NCI-H345 treated with DMSO at 0.1 percent for 48 hours (cell line): Measurements from ENCODE around the gene RPS6KA2.

Experiments used
- DNase-seq: peaks from one replicate; lab custom pipeline; 2025; ENCODE audit not compliant: unreplicated experiment; lab: John Stamatoyannopoulos, UW

RPS6KA2 gene

DNA sequence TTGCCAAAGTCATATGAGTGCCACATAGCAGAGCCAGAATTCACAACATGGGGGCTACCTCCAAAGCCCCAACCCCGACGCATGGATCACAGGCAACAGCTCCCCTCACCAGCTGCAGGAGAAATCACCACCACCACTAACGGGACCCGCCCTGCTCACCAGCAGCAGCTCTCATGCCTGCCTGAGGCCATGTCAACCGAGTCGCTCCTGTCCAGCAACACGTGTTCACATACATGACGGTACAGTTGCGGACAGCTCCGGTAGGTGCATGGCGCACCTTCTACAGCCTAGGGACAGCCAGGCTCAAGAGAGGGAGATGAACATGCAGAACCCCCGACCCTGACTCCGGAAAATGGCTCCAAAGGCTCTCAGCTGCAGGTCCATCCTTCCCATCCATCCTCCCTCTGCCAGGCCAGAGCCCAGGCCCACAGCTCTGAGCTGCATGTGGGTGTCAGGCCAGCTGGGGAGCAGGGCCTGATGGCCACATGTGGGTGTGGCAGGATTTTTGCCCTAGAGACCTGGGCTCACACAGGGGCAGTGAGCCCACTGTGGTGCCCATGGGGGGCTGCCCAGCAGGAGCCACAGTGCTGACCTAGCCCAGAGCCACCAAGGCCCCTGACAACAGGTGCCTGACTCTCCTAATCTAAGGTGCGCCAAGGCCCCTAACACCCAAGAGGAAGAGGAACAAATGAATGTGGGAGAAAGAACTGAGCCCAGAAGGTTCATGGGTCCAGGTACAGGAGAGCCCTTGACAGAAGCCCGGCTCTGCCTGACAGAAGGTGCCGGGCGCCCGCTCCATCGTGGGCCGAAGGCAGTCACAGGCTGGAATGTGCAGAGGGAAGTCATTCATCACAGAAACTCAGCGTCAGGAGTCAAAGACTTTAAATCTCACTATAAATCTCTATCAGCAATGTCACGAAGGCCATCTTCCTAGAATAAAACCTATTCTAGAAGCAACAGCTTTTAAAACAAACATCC lies 10.5 kb downstream of the RPS6KA2 start:
- no peak for DNase-seq

DNA sequence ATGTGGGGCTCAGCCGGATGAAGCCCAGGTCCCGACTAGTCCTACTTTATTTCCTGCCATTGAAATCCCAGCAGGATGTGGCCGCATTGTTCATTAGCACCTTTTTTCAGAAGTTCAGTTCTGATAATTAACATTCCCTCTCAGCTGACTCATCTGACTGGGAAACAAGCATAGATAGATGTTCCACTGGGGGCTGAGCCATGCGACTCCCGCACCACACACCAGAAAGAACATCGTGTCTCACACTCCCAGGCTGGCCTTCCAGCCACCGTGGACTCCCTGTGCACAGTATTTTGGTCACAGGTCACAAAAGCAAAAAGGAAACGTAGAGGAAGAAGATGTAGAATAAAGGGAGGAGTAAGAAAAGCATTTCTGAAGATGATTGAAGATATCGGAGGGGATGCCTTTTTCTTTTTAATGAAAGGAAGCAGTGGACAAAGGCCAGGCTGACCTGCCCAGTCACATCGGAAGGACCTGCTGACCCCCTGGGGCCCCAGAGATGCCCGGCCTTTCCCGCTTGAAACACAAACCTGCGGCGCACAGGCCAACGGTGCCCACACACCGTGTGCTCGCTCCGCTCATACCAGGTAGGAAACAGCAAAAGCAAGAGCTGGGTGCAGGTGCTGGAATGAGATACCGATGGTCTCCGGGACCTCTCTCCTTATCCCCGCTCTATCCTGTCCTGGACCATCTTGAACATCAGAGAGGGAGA lies 11.8 kb downstream of the RPS6KA2 start:
- DNase-seq = no peak

DNA sequence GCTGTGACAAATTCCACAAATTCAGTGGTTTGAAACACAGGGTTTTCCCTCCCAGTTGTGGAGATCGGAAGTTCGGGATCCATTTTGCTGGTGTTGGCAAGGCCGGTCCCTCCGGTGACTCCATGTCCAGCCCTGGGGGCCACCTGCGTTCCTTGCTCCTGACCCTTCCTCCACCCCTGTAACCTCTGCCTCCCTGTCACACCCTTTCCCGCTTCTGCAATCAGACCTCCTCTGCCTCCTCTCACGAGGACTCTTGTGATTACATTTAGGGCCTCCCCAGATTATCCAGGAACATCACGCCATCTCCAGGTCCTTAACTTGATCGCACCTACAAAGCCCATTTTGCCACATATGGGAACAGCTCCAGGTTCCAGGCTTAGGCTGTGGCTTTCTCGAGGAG lies 12.5 kb downstream of the RPS6KA2 start:
- no peak for DNase-seq

DNA sequence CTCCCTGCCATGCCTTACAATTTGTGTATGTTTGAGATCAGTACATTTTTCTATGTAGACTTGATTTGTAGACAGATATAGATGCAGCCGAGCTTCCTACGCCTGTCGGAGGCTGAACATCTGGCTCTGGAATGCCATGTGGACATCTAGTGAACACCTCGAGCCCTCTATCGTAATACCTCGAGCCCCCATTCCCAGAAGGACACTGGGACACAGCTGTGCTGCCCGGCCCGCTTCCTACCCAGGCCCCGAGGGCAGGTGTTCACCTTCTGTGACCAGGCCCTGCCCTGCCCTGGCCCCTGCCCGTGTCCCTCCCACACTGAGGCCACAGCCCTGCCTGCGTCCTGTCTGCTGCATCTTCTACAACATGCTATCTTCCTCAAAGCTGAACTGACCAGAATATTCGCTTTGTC lies 12.9 kb downstream of the RPS6KA2 start:
- DNase-seq = no peak

DNA sequence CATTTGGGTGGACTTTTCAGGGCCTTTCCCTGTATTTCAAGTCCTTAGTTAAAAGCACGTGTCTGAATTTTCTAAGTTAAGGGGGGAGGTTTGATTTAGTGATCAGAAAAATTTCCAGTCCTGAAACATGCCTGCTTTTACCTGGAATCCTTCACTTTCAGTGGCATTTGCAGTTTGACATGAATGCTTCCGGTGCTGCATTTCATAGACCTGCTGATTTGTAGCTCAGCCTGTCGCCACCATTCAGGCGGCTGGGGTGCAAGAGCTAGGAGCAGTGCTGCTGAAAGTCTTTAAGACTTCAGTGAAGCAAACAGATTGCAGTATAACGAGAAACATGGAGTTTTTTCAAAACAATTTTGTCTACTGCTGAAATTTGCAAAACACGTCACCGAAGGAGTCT lies 14.0 kb downstream of the RPS6KA2 start:
- DNase-seq = no peak

DNA sequence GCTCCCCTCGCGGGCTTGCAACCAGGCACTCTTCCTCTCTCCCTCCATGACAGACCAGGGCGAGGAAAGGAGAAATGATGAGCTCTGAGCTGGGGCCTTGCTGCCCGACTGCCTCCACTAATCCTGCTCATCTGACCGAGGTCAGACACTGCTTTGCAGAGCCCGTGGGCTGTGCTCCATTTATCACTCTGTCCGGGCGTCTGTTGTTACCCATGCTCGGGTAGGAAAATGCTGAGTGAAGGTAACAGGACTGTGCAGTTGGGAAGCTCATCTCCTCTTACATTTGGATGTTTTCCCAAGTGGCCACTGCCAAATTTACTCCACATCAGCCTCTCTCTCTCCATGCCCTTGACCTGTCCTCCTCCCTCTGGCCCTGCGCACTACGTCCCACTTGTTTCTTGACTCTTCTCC lies 14.6 kb downstream of the RPS6KA2 start:
- no peak for DNase-seq

DNA sequence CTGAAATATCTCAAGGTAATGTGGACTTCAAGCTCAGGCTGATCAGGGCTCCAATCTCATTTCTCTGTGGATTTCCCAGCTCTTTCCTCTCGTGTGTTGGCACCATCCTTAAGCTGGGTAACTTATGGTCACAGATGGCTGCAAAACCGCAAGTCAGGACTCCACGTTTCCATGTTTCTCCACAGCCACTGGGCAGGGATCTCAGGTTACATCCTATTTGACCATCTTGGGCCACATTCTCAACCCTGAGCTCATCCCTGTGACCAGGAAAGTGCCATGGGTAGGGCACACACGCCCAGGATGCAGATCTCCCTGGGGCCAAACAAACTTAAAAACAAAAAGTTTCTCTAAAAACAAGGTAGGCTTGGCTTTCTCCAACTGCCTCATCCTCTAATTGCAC lies 15.4 kb downstream of the RPS6KA2 start:
- DNase-seq = no peak

DNA sequence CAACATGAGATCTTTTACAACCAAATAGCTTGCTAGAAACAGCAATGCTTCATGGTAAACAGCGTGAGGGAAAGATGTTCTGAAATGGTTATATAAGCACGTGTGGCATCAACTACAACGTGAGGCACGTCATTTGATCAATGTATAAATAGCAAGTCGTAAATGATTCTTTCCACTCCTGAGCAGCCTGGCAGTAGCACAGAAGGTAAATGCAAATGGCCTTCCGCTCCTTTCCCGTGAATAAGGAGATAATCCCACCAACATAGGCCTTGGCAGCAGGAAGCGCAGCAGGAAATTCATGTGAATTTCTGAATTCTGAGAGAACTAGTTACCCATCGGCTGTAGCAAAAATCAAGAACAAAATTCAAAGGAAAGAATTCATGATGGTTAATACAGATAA lies 17.0 kb downstream of the RPS6KA2 start:
- no peak for DNase-seq

DNA sequence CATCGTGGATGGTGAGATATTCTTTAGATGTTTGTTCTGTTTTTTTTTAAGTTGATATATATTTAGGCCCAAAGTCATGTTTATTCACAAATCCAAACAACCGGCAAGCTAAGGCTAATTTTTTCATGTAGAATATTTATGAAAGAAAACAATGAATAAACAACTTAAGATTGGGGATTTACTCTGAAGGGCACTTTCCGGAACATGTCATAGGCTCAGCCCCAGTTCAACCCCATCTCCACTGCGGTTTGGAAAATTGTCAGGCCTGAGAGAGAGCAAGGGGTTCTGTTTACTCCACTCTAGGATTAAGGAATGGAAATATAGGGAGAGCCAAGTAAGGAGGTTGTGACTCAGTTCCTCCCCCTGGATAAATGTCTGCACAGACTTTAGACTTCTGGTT lies 18.3 kb downstream of the RPS6KA2 start:
- no peak for DNase-seq

DNA sequence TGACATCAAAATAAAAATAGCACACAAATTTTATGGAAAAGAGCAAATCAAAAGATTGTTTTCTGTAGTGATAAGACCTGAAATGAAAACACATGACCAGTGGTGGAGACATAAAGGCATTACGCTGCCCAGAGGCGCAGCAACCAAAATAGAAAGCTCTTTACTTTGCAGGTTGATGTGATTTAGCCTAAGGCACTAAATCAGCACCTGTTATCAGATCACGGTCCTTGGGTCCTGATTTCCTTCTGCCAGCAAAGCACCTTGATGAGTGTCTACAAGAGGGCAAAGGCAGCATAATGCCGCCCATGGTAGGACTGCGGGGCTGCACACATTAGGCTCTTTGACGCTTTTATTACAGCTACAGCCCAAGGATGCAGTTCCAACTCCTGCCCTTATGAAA lies 21.3 kb downstream of the RPS6KA2 start:
- no peak for DNase-seq

DNA sequence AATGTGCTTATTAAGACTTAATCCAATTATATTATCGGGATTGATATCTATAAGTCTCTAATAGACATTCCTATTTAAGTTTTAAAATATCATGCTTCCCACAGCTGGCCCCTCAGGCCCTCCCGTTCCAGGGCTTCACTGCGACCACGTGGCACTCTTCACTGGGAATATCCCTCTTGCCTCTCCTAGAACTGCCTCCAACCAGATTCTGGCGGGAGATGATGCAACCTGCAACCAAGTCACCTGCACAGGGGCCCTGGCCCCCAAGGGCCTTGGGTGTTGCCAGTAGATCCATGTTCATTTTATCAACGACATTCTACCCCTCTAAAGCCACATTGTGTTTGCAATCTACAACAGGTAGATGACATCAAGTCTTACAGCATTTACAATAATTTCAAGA lies 22.1 kb downstream of the RPS6KA2 start:
- DNase-seq = no peak

DNA sequence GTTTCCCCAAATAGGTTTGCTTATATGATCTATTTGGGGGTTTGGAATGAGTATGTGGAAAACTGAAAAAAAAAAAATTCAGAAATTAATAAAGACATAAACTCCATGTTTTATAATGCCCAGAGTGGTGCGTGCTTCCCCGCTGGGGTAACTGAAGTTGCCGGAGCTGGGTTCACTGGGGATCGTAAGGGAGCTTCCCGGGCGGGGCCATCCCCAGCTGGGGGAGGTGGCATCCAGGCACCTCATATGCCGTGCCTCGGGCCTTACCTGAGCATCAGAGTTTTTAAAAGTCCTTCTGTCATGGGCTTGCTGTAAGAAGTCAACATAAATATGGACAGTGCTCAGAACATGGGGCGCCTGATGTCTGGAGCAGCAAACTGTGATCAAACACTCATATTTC lies 22.7 kb downstream of the RPS6KA2 start:
- no peak for DNase-seq

DNA sequence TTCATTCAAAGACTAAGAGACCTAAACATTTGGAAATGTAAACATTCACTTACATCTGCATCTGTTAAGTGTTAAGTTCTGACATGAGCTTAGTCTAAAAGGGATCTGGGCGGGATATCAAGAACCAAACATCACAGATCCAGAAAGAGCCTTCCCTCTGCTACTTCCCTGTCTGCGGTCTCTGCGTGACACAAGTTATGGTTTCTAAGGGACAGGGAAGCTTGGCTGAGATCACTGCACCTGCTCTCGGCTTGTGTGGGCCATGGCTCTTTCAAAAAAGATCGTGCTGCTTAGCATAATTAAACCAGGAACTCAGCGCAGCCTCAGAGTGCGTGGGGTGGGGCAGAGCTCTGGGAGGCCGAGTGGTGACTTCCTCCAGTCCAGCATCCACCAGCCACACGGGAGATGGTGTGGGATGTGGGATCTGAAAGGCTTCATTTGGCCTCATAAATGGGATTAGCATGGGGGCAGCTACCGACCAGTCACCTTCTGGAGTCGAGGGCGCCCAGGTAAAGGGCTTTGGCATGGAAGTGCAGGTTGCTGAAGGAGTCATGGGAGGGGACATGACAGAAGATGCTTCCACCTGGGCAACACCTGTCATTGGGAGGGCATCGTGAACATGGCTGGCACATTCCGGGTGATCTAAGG lies 23.9 kb downstream of the RPS6KA2 start:
- no peak for DNase-seq

DNA sequence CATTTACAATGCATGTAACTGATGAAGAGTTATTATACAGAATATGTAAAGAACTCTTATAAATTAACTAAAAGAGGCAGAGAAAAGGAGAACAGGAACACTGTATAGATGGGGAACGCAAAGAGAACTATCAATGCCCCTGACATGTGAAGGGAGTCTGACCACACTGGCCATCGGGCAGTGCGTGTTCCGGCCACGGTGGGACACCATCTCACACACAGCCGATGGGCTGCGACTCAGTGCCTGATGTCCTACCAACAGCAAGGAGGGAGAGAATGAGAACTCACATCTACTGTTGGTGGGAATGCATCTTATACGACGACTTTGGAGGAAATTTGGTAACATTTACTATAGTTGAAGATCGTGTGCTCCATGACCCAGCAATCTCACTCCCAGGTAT lies 25.1 kb downstream of the RPS6KA2 start:
- DNase-seq = no peak

DNA sequence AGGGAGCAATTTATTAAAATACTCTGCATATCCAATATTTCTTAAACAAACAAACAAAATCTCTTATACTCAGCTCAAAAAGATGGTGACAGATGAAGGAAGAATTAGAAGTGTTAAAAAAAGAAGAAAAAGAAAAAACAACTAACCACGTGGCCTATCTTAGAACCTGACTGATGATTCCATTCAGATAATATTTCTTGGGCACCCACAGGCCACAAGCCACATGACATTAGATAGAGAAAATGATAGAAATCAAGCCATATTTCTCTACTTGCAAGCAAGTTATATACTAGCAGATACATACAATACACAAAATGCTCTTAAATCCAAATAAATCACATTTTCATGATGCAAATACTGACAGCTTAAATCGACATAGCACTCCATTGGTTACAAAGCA lies 26.1 kb downstream of the RPS6KA2 start:
- no peak for DNase-seq

DNA sequence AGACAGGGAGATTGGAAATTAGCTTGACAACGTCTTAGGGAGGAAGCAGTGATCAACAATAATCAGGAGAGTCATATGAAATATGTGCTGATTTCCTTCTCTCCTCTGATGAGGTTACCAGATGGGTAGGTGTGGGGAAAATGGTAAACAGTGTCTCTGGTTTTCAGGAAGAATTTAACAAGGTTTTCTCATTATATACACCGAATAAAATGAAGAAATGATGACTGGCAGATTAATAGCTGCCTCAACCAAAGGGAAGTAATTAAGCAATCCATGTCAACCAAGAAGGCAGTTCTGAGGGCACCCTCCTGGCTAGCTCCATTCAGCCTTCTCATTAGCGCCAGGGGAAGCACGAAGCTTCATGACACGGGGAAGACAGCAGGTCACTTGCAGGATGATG lies 27.8 kb downstream of the RPS6KA2 start:
- no peak for DNase-seq

DNA sequence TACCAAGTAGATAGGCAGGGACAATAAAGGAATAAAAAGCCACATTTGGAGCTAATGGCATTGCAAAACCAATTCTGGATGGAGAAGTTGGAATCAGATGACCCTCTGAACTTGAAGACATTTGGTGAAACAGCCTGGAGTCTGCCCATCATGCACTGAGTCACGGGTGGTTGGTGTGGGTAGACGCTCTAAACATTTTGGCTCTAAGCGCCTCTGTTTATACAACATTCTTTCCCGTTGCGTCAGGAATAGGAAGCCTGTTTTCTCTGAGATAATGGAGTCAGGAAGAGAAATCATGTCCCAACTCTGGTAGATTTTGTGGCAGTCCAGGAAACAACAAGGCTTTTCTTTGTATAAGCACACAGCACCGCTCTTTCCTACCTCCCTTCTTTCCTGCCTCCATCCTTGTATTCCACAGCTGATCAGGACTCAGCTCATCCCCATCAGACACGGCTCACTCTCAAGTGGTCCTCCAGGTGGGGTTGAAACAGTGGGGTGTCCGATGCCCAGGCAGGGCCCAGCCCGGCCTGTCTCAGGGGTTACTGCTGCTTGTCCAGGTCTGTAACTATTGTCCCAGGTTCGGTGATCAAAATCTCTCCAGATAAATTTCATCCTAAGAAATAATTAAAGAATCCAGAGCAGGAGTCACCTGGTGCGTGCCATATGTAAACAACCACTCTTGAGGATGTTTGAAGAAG lies 28.5 kb downstream of the RPS6KA2 start:
- no peak for DNase-seq

DNA sequence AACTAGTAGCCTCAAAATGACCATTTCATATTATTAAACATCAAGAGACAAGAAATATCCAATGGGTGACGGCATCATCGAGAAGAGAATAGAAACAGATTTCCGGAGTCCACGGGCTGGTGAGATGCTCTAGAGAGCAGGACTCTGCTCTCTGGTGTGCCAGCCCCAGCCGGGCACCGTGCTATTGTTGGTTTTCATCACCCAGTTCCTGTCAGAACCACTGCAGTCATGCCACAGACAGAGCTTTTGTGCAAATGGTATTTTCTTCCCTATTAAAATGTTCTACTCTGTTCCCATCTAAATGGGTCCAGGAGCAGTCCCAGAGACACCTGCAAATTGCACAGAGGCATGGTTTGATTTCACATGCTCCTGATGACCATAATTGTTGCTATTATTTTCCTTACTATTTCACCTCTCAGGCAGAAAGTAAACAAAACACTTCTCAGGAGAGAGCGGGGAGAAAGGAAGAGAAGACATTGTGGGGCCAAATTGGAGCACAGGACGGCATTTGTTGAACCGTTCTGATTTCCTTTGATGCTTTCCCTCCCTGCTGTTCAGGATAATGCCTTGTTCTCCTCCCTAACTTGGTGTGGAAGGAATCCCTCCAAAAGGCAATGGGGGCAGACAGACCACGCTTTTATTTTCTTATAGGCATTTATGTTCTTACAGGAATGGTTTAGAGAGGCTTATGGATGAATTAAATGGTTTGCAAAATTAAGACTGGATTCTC lies 29.2 kb downstream of the RPS6KA2 start:
- DNase-seq = peak; percentile 43

DNA sequence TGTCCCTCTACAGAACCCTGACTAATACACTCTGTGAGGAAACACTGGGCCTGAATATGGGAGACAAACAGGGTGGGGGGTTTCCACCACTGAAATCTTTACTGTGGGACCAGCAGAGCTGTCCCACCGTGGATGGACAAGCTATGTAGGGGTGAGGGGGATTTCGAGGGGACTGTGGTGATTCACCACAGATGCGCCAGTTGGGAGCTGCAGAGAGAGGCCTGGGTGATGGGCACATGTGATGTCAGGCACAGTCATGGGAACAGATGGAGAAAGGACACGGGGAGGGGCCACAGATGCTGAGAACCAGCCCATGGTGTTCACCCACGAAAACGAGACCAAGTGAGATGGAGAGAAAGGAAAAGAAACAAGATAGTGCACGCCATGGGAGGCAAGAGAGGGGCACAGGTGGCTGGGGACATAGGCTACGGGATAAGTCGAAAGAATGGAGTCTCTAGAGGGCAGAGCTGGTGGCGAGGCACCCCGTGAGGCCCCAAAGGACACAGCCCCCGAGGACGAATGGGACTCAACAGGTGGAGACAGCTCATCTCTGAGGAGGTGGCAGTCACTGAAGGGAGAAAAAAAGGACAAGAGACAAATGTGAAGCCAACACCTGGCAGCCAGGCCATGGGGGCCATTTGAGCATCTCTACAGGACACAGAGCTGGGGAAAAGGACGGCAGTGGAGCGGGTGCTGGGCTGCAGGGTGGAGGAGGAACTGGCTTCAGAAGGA lies 30.1 kb downstream of the RPS6KA2 start:
- DNase-seq = no peak

DNA sequence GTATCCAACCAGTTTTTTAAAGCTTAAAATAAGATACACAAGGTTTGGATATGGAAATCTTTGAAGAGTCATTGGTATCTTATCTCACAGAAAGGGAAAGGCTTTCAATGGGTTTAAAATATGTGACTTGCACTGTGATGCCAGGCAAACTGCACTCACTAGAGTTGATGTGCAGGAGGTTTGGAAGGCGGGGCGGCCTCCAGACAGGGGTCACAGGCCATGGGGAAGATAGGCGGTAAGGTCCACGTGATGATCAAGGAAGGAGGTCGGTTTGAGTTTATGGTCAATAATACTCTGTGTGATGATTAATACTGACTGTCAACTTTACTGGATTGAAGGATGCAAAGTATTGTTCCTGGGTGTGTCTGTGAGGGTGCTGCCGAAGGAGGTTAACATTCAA lies 31.1 kb downstream of the RPS6KA2 start:
- DNase-seq = no peak
